Lower leg skin (tissue), 4 donors: ENCODE data around the gene ZCCHC7. TPM values are rescaled to one million over a fixed set of nuclear protein-coding genes. Genes with fewer than 3 reads are reported as not detected.
A peak's percentile ranks its signal among the peaks of the same experiment; 100 is the strongest.
"Not testable (repeated sequence)": the region's sequence is repeated elsewhere in the genome, so short reads cannot be mapped to it uniquely, and the experiment has no call there.

Experiments
- DNase-seq, 2 donors: peaks; one replicate each; pipeline ENCODE4 v3.0.0-alpha.2; 2019; ENCODE audit warnings: low spot score in 2 of 2
- H3K4me3 ChIP-seq: fragments of 200-600 bp; sonication (generic); 2 replicates; pipeline ENCODE4 v1.5.1; 2017; ENCODE audit warnings: mild to moderate bottlenecking, low read depth; ENCODE audit not compliant: poor library complexity, severe bottlenecking
- CTCF ChIP-seq, 3 donors: fragments of 450-650 bp; IDR thresholded peaks; one replicate each; pipeline ENCODE4 v1.5.1; 2016; ENCODE audit warnings: antibody characterized with exemption in 3 of 3, mild to moderate bottlenecking in 3 of 3, moderate library complexity in 2 of 3
- POLR2A ChIP-seq, 2 donors: fragments of 450-650 bp; IDR thresholded peaks; one replicate each; pipeline ENCODE4 v1.6.1; 2016 to 2017; ENCODE audit warnings: antibody characterized with exemption in 2 of 2, mild to moderate bottlenecking in 1 of 2, moderate library complexity in 1 of 2
- WGBS, 2 donors: methylation state at CpG; one replicate each; pipeline ENCODE4 v1.1.5; 2018; 5-methylcytosine and 5-hydroxymethylcytosine counted together
- intact Hi-C: fragments of 100-400 bp; cut with DNase I; formaldehyde crosslinking; loops from one replicate; pipeline ENCODE4 v1.15.0; 2023; ENCODE audit warnings: low total_unique reads
- total RNA-seq, 4 donors: library from RNA; depleted of rRNA; stranded (reverse); fragments of >200 nt; gene quantifications; one replicate each; pipeline ENCODE4 v1.1.0, GENCODE V29; 2016

The ZCCHC7 gene
- total RNA-seq, 4 donors from 2014 or later: 12.2 to 17.6 (median 15.7) TPM

- TF ChIP-seq CTCF (IDR thresholded peaks at IDR 0.05): no peak
- no peak for TF ChIP-seq POLR2A (IDR thresholded peaks at IDR 0.05)
- DNase-seq: no peak
- no peak overlapping the region for H3K4me3 ChIP-seq
- intact Hi-C loops: no loop called here
- 85 to 94% methylated on average over 3 of the region's 3 CpGs for WGBS, 2 donors
These were observed 2.4 kb upstream of the ZCCHC7 start for GRCh38 chr9:37117956-37118355.

GRCh38 chr9:37119360-37119759, 1.0 kb upstream of the ZCCHC7 start:
- no peak overlapping the region for H3K4me3 ChIP-seq
- TF ChIP-seq POLR2A (IDR thresholded peaks at IDR 0.05) (no peak), CTCF (IDR thresholded peaks at IDR 0.05) (no peak)
- DNase-seq: no peak
- intact Hi-C loops: no loop called here
- 97% methylated on average over 9 of the region's 9 CpGs for WGBS, 2 donors

GRCh38 chr9:37120843-37121335, 515 bp downstream of the ZCCHC7 start:
- intact Hi-C loops, DNase-seq: not testable (repeated sequence)
- WGBS, 2 donors: 0 to 1% methylated on average over 22 to 23 of the region's 23 CpGs
- peak overlapping the region; percentile 92 for H3K4me3 ChIP-seq

- no peak for DNase-seq
- intact Hi-C loops: no loop called here
- TF ChIP-seq CTCF (IDR thresholded peaks at IDR 0.05) (no peak), POLR2A (IDR thresholded peaks at IDR 0.05) (no peak)
- no peak overlapping the region for H3K4me3 ChIP-seq
- 60 to 74% methylated on average over 4 of the region's 4 CpGs for WGBS, 2 donors
These were observed 1.5 kb downstream of the ZCCHC7 start for GRCh38 chr9:37121881-37122280.

GRCh38 chr9:37126214-37126788, 5.9 kb downstream of the ZCCHC7 start:
- DNase-seq: no peak
- no peak overlapping the region for H3K4me3 ChIP-seq
- 86% methylated on average over 6 of the region's 6 CpGs for WGBS, 2 donors
- intact Hi-C loops: no loop called here
- TF ChIP-seq POLR2A (IDR thresholded peaks at IDR 0.05) (no peak), CTCF (IDR thresholded peaks at IDR 0.05) (no peak)

- intact Hi-C loops: no loop called here
These were observed 6.6 kb downstream of the ZCCHC7 start for GRCh38 chr9:37127018-37127417.

More at GRCh38 chr9:37127018-37127417, 6.6 kb downstream of the ZCCHC7 start:
- no peak overlapping the region for H3K4me3 ChIP-seq
- 93 to 97% methylated on average over 3 of the region's 3 CpGs for WGBS, 2 donors
- no peak for DNase-seq
- TF ChIP-seq CTCF (IDR thresholded peaks at IDR 0.05) (no peak), POLR2A (IDR thresholded peaks at IDR 0.05) (no peak)
